Measurements from ENCODE around the gene LCOR. TPM values are rescaled to one million over a fixed set of nuclear protein-coding genes. Genes with fewer than 3 reads are reported as not detected.

The LCOR gene
- total RNA-seq, 1 experiment from 2014 or later: 23.9 TPM

DNA sequence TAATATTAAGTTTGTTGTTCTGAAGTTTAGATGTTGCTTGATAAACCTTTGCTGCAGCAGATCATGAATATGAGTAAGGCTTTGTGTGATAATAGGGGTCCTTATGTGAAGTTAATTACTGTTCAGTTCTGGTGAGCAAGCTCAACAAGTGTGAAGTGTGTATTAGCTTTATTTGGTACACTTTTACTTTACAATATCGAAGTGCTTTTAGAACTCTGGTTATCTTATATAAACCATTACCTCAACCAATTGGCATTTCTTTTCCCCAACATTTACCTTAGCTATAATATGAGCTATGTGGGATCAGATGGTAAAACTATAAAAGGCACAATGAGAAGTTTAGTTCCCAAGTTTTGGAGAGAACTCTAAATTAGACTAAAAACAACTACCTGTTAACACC is 127.6 kb downstream of the LCOR start:
- DNase-seq (ENCODE audit: low spot score) (no peak), ATAC-seq (no peak)
- ChIA-PET POLR2A (no interaction called here), CTCF (interaction anchor here (0.7 to 1.2 kb wide), 4 partner anchors 10 to 469 kb away, joined by 3 read pairs; no protein-coding TSS in a partner anchor)
- Mint-ChIP-seq H3K4me3 (no peak overlapping the region), H3K4me1 (no peaks in the 10 kb centered on the region), H3K36me3 (peaks cover 13% of the 10 kb centered on the region), H3K9me3 (no peaks in the 10 kb centered on the region), H3K27me3 (ENCODE audit: low read depth) (no peaks in the 10 kb centered on the region), H3K27ac (no peak overlapping the region)
- no peak for TF ChIP-seq RORB (CRISPR knock-in tag; IDR thresholded peaks at IDR 0.05)
- no peak for TF ChIP-seq GABPB1 (CRISPR knock-in tag; IDR thresholded peaks at IDR 0.05)
- TF ChIP-seq, protein P1, sequence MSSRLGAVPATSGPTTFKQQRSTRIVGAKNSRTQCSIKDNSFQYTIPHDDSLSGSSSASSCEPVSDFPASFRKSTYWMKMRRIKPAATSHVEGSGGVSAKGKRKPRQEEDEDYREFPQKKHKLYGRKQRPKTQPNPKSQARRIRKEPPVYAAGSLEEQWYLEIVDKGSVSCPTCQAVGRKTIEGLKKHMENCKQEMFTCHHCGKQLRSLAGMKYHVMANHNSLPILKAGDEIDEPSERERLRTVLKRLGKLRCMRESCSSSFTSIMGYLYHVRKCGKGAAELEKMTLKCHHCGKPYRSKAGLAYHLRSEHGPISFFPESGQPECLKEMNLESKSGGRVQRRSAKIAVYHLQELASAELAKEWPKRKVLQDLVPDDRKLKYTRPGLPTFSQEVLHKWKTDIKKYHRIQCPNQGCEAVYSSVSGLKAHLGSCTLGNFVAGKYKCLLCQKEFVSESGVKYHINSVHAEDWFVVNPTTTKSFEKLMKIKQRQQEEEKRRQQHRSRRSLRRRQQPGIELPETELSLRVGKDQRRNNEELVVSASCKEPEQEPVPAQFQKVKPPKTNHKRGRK (CRISPR knock-in tag; IDR thresholded peaks at IDR 0.05; ENCODE audit: borderline replicate concordance): no peak
- TF ChIP-seq TEAD1 (CRISPR knock-in tag; IDR thresholded peaks at IDR 0.05): no peak
- no peak for TF ChIP-seq OVOL2 (CRISPR knock-in tag; IDR thresholded peaks at IDR 0.05; ENCODE audit: borderline replicate concordance)
- TF ChIP-seq MYBL2 (CRISPR knock-in tag; IDR thresholded peaks at IDR 0.05): no peak
- no peak for TF ChIP-seq FOXJ3 (CRISPR knock-in tag; IDR thresholded peaks at IDR 0.05; ENCODE audit: borderline replicate concordance)
- TF ChIP-seq RELA (CRISPR knock-in tag; IDR thresholded peaks at IDR 0.05; ENCODE audit: borderline replicate concordance): no peak
- no peak for TF ChIP-seq CREM (CRISPR knock-in tag; IDR thresholded peaks at IDR 0.05)
- TF ChIP-seq JUN (CRISPR knock-in tag; IDR thresholded peaks at IDR 0.05): no peak
- no peak for TF ChIP-seq HMGA2 (CRISPR knock-in tag; IDR thresholded peaks at IDR 0.05)
- no peak for TF ChIP-seq ZNF423 (CRISPR knock-in tag; IDR thresholded peaks at IDR 0.05)
- TF ChIP-seq, protein P2, sequence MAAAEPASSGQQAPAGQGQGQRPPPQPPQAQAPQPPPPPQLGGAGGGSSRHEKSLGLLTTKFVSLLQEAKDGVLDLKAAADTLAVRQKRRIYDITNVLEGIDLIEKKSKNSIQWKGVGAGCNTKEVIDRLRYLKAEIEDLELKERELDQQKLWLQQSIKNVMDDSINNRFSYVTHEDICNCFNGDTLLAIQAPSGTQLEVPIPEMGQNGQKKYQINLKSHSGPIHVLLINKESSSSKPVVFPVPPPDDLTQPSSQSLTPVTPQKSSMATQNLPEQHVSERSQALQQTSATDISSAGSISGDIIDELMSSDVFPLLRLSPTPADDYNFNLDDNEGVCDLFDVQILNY (CRISPR knock-in tag; IDR thresholded peaks at IDR 0.05): no peak
- TF ChIP-seq SOX15 (CRISPR knock-in tag; IDR thresholded peaks at IDR 0.05): no peak
- TF ChIP-seq, protein P3, sequence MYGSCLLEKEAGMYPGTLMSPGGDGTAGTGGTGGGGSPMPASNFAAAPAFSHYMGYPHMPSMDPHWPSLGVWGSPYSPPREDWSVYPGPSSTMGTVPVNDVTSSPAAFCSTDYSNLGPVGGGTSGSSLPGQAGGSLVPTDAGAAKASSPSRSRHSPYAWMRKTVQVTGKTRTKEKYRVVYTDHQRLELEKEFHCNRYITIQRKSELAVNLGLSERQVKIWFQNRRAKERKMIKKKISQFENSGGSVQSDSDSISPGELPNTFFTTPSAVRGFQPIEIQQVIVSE (CRISPR knock-in tag; IDR thresholded peaks at IDR 0.05; ENCODE audit: borderline replicate concordance): no peak
- TF ChIP-seq, protein P4, sequence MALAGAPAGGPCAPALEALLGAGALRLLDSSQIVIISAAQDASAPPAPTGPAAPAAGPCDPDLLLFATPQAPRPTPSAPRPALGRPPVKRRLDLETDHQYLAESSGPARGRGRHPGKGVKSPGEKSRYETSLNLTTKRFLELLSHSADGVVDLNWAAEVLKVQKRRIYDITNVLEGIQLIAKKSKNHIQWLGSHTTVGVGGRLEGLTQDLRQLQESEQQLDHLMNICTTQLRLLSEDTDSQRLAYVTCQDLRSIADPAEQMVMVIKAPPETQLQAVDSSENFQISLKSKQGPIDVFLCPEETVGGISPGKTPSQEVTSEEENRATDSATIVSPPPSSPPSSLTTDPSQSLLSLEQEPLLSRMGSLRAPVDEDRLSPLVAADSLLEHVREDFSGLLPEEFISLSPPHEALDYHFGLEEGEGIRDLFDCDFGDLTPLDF (CRISPR knock-in tag; IDR thresholded peaks at IDR 0.05): no peak
- TF ChIP-seq, protein P5, sequence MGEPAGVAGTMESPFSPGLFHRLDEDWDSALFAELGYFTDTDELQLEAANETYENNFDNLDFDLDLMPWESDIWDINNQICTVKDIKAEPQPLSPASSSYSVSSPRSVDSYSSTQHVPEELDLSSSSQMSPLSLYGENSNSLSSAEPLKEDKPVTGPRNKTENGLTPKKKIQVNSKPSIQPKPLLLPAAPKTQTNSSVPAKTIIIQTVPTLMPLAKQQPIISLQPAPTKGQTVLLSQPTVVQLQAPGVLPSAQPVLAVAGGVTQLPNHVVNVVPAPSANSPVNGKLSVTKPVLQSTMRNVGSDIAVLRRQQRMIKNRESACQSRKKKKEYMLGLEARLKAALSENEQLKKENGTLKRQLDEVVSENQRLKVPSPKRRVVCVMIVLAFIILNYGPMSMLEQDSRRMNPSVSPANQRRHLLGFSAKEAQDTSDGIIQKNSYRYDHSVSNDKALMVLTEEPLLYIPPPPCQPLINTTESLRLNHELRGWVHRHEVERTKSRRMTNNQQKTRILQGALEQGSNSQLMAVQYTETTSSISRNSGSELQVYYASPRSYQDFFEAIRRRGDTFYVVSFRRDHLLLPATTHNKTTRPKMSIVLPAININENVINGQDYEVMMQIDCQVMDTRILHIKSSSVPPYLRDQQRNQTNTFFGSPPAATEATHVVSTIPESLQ (CRISPR knock-in tag; IDR thresholded peaks at IDR 0.05): no peak
- TF ChIP-seq, protein P6, sequence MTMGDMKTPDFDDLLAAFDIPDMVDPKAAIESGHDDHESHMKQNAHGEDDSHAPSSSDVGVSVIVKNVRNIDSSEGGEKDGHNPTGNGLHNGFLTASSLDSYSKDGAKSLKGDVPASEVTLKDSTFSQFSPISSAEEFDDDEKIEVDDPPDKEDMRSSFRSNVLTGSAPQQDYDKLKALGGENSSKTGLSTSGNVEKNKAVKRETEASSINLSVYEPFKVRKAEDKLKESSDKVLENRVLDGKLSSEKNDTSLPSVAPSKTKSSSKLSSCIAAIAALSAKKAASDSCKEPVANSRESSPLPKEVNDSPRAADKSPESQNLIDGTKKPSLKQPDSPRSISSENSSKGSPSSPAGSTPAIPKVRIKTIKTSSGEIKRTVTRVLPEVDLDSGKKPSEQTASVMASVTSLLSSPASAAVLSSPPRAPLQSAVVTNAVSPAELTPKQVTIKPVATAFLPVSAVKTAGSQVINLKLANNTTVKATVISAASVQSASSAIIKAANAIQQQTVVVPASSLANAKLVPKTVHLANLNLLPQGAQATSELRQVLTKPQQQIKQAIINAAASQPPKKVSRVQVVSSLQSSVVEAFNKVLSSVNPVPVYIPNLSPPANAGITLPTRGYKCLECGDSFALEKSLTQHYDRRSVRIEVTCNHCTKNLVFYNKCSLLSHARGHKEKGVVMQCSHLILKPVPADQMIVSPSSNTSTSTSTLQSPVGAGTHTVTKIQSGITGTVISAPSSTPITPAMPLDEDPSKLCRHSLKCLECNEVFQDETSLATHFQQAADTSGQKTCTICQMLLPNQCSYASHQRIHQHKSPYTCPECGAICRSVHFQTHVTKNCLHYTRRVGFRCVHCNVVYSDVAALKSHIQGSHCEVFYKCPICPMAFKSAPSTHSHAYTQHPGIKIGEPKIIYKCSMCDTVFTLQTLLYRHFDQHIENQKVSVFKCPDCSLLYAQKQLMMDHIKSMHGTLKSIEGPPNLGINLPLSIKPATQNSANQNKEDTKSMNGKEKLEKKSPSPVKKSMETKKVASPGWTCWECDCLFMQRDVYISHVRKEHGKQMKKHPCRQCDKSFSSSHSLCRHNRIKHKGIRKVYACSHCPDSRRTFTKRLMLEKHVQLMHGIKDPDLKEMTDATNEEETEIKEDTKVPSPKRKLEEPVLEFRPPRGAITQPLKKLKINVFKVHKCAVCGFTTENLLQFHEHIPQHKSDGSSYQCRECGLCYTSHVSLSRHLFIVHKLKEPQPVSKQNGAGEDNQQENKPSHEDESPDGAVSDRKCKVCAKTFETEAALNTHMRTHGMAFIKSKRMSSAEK (CRISPR knock-in tag; IDR thresholded peaks at IDR 0.05; ENCODE audit: borderline replicate concordance): no peak
- no peak for TF ChIP-seq CREB1 (CRISPR knock-in tag; IDR thresholded peaks at IDR 0.05)
- TF ChIP-seq, protein P7, sequence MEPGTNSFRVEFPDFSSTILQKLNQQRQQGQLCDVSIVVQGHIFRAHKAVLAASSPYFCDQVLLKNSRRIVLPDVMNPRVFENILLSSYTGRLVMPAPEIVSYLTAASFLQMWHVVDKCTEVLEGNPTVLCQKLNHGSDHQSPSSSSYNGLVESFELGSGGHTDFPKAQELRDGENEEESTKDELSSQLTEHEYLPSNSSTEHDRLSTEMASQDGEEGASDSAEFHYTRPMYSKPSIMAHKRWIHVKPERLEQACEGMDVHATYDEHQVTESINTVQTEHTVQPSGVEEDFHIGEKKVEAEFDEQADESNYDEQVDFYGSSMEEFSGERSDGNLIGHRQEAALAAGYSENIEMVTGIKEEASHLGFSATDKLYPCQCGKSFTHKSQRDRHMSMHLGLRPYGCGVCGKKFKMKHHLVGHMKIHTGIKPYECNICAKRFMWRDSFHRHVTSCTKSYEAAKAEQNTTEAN (CRISPR knock-in tag; IDR thresholded peaks at IDR 0.05): no peak
